Upper lobe of left lung (tissue), 4 donors: ENCODE results near the gene C3orf22.

Experiments
- EP300 ChIP-seq, 4 donors: sonication (generic); formaldehyde crosslinking; IDR thresholded peaks; one replicate each; pipeline ENCODE4 v1.5.1; 2017; ENCODE audit warnings: antibody characterized with exemption in 4 of 4, control low read depth in 2 of 4
- POLR2A ChIP-seq, 4 donors: fragments of 450-650 bp; IDR thresholded peaks; one replicate each; pipeline ENCODE4 v1.5.1; 2016 to 2017; ENCODE audit warnings: antibody characterized with exemption in 4 of 4, mild to moderate bottlenecking in 2 of 4
- TF ChIP-seq, protein P1 (sequence below), 6 experiments: fragments of 450-650 bp in 4 of 6; fragments of 200-600 bp in 2 of 6; sonication (generic) in 2 of 6; IDR thresholded peaks; one replicate each; pipeline ENCODE4 v1.5.1; 2016 to 2019; ENCODE audit warnings: antibody characterized with exemption in 6 of 6

DNA sequence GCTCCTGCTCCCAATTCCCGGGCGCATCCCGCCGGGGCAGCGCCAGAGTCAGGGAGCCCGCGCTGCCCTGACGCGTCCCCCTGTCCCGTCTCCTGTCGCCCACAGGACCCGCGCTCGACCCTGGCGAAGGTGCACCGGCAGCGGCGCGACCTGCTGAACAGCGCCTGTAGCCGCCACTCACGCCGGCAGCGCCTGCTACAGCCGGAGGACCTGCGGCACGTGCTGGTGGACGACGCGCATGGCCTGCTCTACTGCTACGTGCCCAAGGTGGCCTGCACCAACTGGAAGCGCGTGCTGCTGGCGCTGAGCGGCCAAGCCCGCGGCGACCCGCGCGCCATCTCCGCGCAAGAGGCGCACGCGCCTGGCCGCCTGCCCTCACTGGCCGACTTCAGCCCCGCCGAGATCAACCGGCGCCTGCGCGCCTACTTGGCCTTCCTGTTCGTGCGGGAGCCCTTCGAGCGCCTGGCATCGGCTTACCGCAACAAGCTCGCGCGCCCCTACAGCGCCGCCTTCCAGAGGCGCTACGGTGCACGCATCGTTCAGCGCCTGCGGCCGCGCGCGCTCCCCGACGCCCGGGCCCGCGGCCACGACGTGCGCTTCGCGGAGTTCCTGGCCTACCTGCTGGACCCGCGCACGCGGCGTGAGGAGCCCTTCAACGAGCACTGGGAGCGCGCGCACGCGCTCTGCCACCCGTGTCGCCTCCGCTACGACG, 16.9 kb downstream of the C3orf22 start:
- TF ChIP-seq, protein P1, sequence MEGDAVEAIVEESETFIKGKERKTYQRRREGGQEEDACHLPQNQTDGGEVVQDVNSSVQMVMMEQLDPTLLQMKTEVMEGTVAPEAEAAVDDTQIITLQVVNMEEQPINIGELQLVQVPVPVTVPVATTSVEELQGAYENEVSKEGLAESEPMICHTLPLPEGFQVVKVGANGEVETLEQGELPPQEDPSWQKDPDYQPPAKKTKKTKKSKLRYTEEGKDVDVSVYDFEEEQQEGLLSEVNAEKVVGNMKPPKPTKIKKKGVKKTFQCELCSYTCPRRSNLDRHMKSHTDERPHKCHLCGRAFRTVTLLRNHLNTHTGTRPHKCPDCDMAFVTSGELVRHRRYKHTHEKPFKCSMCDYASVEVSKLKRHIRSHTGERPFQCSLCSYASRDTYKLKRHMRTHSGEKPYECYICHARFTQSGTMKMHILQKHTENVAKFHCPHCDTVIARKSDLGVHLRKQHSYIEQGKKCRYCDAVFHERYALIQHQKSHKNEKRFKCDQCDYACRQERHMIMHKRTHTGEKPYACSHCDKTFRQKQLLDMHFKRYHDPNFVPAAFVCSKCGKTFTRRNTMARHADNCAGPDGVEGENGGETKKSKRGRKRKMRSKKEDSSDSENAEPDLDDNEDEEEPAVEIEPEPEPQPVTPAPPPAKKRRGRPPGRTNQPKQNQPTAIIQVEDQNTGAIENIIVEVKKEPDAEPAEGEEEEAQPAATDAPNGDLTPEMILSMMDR (IDR thresholded peaks at IDR 0.05) = no peak
- TF ChIP-seq EP300 (IDR thresholded peaks at IDR 0.05) (no peak), POLR2A (IDR thresholded peaks at IDR 0.05) (no peak)
